Measurements from ENCODE around the gene FBXW7. TPM values are rescaled to one million over a fixed set of nuclear protein-coding genes. Genes with fewer than 3 reads are reported as not detected.

FBXW7 gene
- total RNA-seq, 1 experiment from 2014 or later, result 23.0 TPM

- no peak overlapping the region for H2AFZ ChIP-seq (ENCODE audit: low read depth, low read length, poor library complexity, severe bottlenecking)
- no peaks in the 10 kb centered on the region for H3K36me3 ChIP-seq (ENCODE audit: control insufficient read depth in 1 of 2, insufficient read depth in 2 of 2, low read length in 2 of 2)
- no peak for TF ChIP-seq CEBPB (IDR thresholded peaks at IDR 0.05; ENCODE audit: low read depth)
- TF ChIP-seq ELF1 (IDR thresholded peaks at IDR 0.05; ENCODE audit: borderline replicate concordance, low read depth), result no peak
- no peak for TF ChIP-seq ZFX (IDR thresholded peaks at IDR 0.05)
- TF ChIP-seq POLR2AphosphoS5 (IDR thresholded peaks at IDR 0.05; ENCODE audit: low read depth, low read length), result no peak
- TF ChIP-seq EGR1 (IDR thresholded peaks at IDR 0.05; ENCODE audit: low read depth), result no peak
- TF ChIP-seq MAX (IDR thresholded peaks at IDR 0.05), result no peak
- no peak for TF ChIP-seq ZNF274 (IDR thresholded peaks at IDR 0.05; ENCODE audit: low read depth, low read length)
- TF ChIP-seq SRF (IDR thresholded peaks at IDR 0.05; ENCODE audit: low read depth), result no peak
- no peak for TF ChIP-seq CBX3 (IDR thresholded peaks at IDR 0.05; ENCODE audit: low read depth)
- BruUV-seq (replicated peaks), result no TSS peak
- H3K9me2 ChIP-seq (ENCODE audit: insufficient read depth), result no peaks in the 10 kb centered on the region
- H4K20me1 ChIP-seq (ENCODE audit: insufficient read depth), result no peaks in the 10 kb centered on the region
- DNase-seq (ENCODE audit: low read depth, low spot score) (no peak), ATAC-seq (no peak)
- H3K4me3 ChIP-seq (replicated peaks in 1 of 2; ENCODE audit: low read depth in 1 of 2, low read length in 2 of 2), result no peak overlapping the region
- H3K4me2 ChIP-seq (ENCODE audit: low read length), result no peak overlapping the region
- no peaks in the 10 kb centered on the region for H3K27me3 ChIP-seq (ENCODE audit: insufficient read depth, low read length)
- CTCF ChIA-PET, result interaction anchor here (2.4 kb wide), 1 partner anchor 8 kb away, joined by 11 read pairs; no protein-coding TSS in a partner anchor
- POLR2A ChIA-PET, result interaction anchor here (1.4 kb wide), 1 partner anchor 8 kb away, joined by 4 read pairs; no protein-coding TSS in a partner anchor
- H3K4me1 ChIP-seq (ENCODE audit: control insufficient read depth in 1 of 2, insufficient read depth in 2 of 2, low read length in 2 of 2), result no peaks in the 10 kb centered on the region
- no peak overlapping the region for H3K9ac ChIP-seq (ENCODE audit: low read length)
- H3K9me3 ChIP-seq (ENCODE audit: control insufficient read depth in 1 of 2, insufficient read depth in 1 of 2, low read depth in 1 of 2, low read length in 2 of 2), result no peaks in the 10 kb centered on the region
- intact Hi-C loops (cut with micrococcal nuclease), result no loop called here
- RAD21 ChIA-PET (ENCODE audit: low non-redundant PET in 1 of 2, low total read pairs in 2 of 2, uncharacterized antibody in 2 of 2, unreplicated experiment in 2 of 2), result no interaction called here
- H3K27ac ChIP-seq (ENCODE audit: low read depth, low read length), result no peak overlapping the region
- peaks cover 92% of the 10 kb centered on the region for H3K79me2 ChIP-seq (ENCODE audit: insufficient read depth, low read length)
Observed at GRCh38 chr4:152509595-152510225, 26.2 kb downstream of the FBXW7 start.

GRCh38 chr4:152508818-152509217 lies 27.1 kb downstream of the FBXW7 start:
- H3K79me2 ChIP-seq (ENCODE audit: insufficient read depth, low read length), result peaks cover 92% of the 10 kb centered on the region
- TF ChIP-seq FOSL1 (IDR thresholded peaks at IDR 0.05; ENCODE audit: low read depth) (no peak), REST (IDR thresholded peaks at IDR 0.05; ENCODE audit: low read depth) (no peak), EZH2 (IDR thresholded peaks at IDR 0.05) (no peak), EGR1 (IDR thresholded peaks at IDR 0.05; ENCODE audit: low read depth) (no peak)
- H2AFZ ChIP-seq (ENCODE audit: low read depth, low read length, poor library complexity, severe bottlenecking), result no peak overlapping the region
- DNase-seq (ENCODE audit: low read depth, low spot score) (no peak), ATAC-seq (no peak)
- no peaks in the 10 kb centered on the region for H3K9me3 ChIP-seq (ENCODE audit: control insufficient read depth in 1 of 2, insufficient read depth in 1 of 2, low read depth in 1 of 2, low read length in 2 of 2)
- H3K4me3 ChIP-seq (replicated peaks in 1 of 2; ENCODE audit: low read depth in 1 of 2, low read length in 2 of 2), result no peak overlapping the region
- no peaks in the 10 kb centered on the region for H3K4me1 ChIP-seq (ENCODE audit: control insufficient read depth in 1 of 2, insufficient read depth in 2 of 2, low read length in 2 of 2)
- H3K36me3 ChIP-seq (ENCODE audit: control insufficient read depth in 1 of 2, insufficient read depth in 2 of 2, low read length in 2 of 2), result no peaks in the 10 kb centered on the region
- BruUV-seq (replicated peaks), result no TSS peak
- intact Hi-C loops (cut with micrococcal nuclease), result no loop called here
- ChIA-PET RAD21 (ENCODE audit: low non-redundant PET in 1 of 2, low total read pairs in 2 of 2, uncharacterized antibody in 2 of 2, unreplicated experiment in 2 of 2) (no interaction called here), POLR2A (no interaction called here), CTCF (interaction anchor here (2.4 kb wide), 1 partner anchor 7 kb away, joined by 11 read pairs; no protein-coding TSS in a partner anchor)
- H3K9me2 ChIP-seq (ENCODE audit: insufficient read depth), result no peaks in the 10 kb centered on the region
- H3K27me3 ChIP-seq (ENCODE audit: insufficient read depth, low read length), result no peaks in the 10 kb centered on the region
- no peak overlapping the region for H3K9ac ChIP-seq (ENCODE audit: low read length)
- H3K27ac ChIP-seq (ENCODE audit: low read depth, low read length), result no peak overlapping the region
- H3K4me2 ChIP-seq (ENCODE audit: low read length), result no peak overlapping the region
- peaks cover 3% of the 10 kb centered on the region; the same call in 1 of the 2 replicates for H4K20me1 ChIP-seq (ENCODE audit: insufficient read depth)

All from HCT116 (cell line).